C4-2B (cell line): ENCODE measurements around the gene PCYOX1L.

Source experiments
- CTCF ChIP-seq: fragments of 450-650 bp; conservative IDR thresholded peaks from 2 replicates; pipeline ENCODE4 v1.5.1; 2017; ENCODE audit warnings: mild to moderate bottlenecking
- ZFX ChIP-seq: fragments of 450-650 bp; IDR thresholded peaks from 2 replicates; pipeline ENCODE4 v1.6.1; 2017

- TF ChIP-seq CTCF (no peak), ZFX (no peak)
Observed at GRCh38 chr5:149412783-149413476, 55.1 kb downstream of the PCYOX1L start.
